Panc1 (cell line): ENCODE data around the gene ZNF543.

Experiments used
- CTCF ChIP-seq: fragments of 450-650 bp; IDR thresholded peaks from 2 replicates; pipeline ENCODE4 v1.5.1; 2017; ENCODE audit warnings: mild to moderate bottlenecking
- POLR2AphosphoS5 ChIP-seq: IDR thresholded peaks from 2 replicates; pipeline ENCODE4 v1.6.1; 2012; ENCODE audit warnings: mild to moderate bottlenecking, low read depth, low read length, moderate library complexity
- SIN3A ChIP-seq: IDR thresholded peaks from 2 replicates; pipeline ENCODE4 v1.6.1; 2012; ENCODE audit warnings: low read depth, mild to moderate bottlenecking, low read length, moderate library complexity, borderline replicate concordance; ENCODE audit not compliant: insufficient read depth

- TF ChIP-seq CTCF: no peak
- TF ChIP-seq SIN3A: 0 out of 2 replicates have a peak, but pooled peaks have one; percentile 3
- no peak for TF ChIP-seq POLR2AphosphoS5
These were observed 844 bp downstream of the ZNF543 start for GRCh38 chr19:57321116-57321515.
